Naive thymus-derived CD4-positive, alpha-beta T cell (primary cell): ENCODE results near the gene MAP3K1. TPM values are rescaled to one million over a fixed set of nuclear protein-coding genes. Genes with fewer than 3 reads are reported as not detected.

ENCODE experiments used
- ATAC-seq: fragments of 150-1000 bp; cut with Tn5 transposase; 2 replicates; pipeline ENCODE4 v1.10.0; 2021; ENCODE audit warnings: mild to moderate bottlenecking, moderate library complexity
- CTCF ChIA-PET: fragments of 350-600 bp; sonication (Branson Sonifier 250); formaldehyde crosslinking; loops from one replicate; lab custom pipeline; 2021; ENCODE audit warnings: antibody characterized with exemption; lab: Charles Lee
- POLR2A ChIA-PET: fragments of 350-600 bp; sonication (Branson Sonifier 250); formaldehyde crosslinking; loops from one replicate; lab custom pipeline; 2021; ENCODE audit warnings: antibody characterized with exemption, inconsistent platforms; lab: Charles Lee
- DNase-seq, 9 donors: peaks; one replicate each; pipeline versions ENCODE4 v3.0.0 to v3.0.0-alpha.2; 2020 to 2022; ENCODE audit warnings: mixed read lengths in 1 of 9
- H3K27ac ChIP-seq: one replicate; pipeline ENCODE4 v1.7.0; 2013; ENCODE audit warnings: mild to moderate bottlenecking, low read depth, low read length, moderate library complexity
- H3K27me3 ChIP-seq, 2 donors: one replicate each; pipeline ENCODE4 v1.7.0; 2013; ENCODE audit warnings: low read length in 2 of 2, mild to moderate bottlenecking in 2 of 2, moderate library complexity in 2 of 2; ENCODE audit not compliant: control insufficient read depth in 2 of 2, insufficient read depth in 2 of 2
- H3K36me3 ChIP-seq, 3 experiments: 1 replicate in 2 of 3; 2 replicates in 1 of 3; pipeline ENCODE4 v1.7.0; 2013; ENCODE audit warnings: low read length in 3 of 3, mild to moderate bottlenecking in 3 of 3, moderate library complexity in 1 of 3; ENCODE audit not compliant: insufficient read depth in 3 of 3, control insufficient read depth in 2 of 3
- H3K4me1 ChIP-seq, 2 donors: one replicate each; pipeline ENCODE4 v1.7.0; 2013; ENCODE audit warnings: low read length in 2 of 2, mild to moderate bottlenecking in 2 of 2, moderate library complexity in 1 of 2; ENCODE audit not compliant: control insufficient read depth in 2 of 2, insufficient read depth in 2 of 2
- H3K4me3 ChIP-seq: 2 replicates; pipeline ENCODE4 v1.7.0; 2013; ENCODE audit warnings: mild to moderate bottlenecking, low read length
- H3K9me3 ChIP-seq, 3 experiments: 1 replicate in 2 of 3; 2 replicates in 1 of 3; pipeline ENCODE4 v1.7.0; 2013; ENCODE audit warnings: low read length in 3 of 3; ENCODE audit not compliant: control insufficient read depth in 2 of 3
- H3K27ac Mint-ChIP-seq, 9 donors: one replicate each; pipeline ENCODE4 v1.8.0; 2020 to 2022; ENCODE audit warnings: mixed read lengths in 9 of 9, mild to moderate bottlenecking in 8 of 9, moderate library complexity in 5 of 9, inconsistent platforms in 2 of 9
- H3K27me3 Mint-ChIP-seq, 5 donors: one replicate each; pipeline ENCODE4 v1.8.0; 2021 to 2022; ENCODE audit warnings: mixed read lengths in 5 of 5, mild to moderate bottlenecking in 1 of 5
- H3K36me3 Mint-ChIP-seq, 5 donors: one replicate each; pipeline ENCODE4 v1.8.0; 2020 to 2022; ENCODE audit warnings: mixed read lengths in 5 of 5, mild to moderate bottlenecking in 3 of 5, inconsistent platforms in 1 of 5
- H3K4me1 Mint-ChIP-seq, 7 donors: one replicate each; pipeline ENCODE4 v1.8.0; 2020 to 2022; ENCODE audit warnings: mixed read lengths in 7 of 7, mild to moderate bottlenecking in 3 of 7, inconsistent platforms in 1 of 7
- H3K4me3 Mint-ChIP-seq, 10 donors: one replicate each; pipeline ENCODE4 v1.8.0; 2020 to 2022; ENCODE audit warnings: mild to moderate bottlenecking in 10 of 10, mixed read lengths in 10 of 10, moderate library complexity in 6 of 10, inconsistent platforms in 2 of 10
- H3K9me3 Mint-ChIP-seq, 11 donors: one replicate each; pipeline ENCODE4 v1.8.0; 2020 to 2022; ENCODE audit warnings: mixed read lengths in 11 of 11, mild to moderate bottlenecking in 4 of 11, inconsistent platforms in 1 of 11, moderate library complexity in 1 of 11
- intact Hi-C, 2 donors: fragments of 100-400 bp; cut with micrococcal nuclease; formaldehyde crosslinking; loops; one replicate each; pipeline ENCODE4 v1.15.1; 2023
- polyA plus RNA-seq, 2 donors: library from polyadenylated mRNA; unstranded; fragments of 300-500 nt; fragmentation: Illumina TruSeq; gene quantifications; one replicate each; pipeline ENCODE4 v1.2.3, GENCODE V29; 2021
- total RNA-seq, 6 experiments: library from RNA in 5 of 6; stranded (reverse) in 5 of 6; gene quantifications; 1 replicate in 5 of 6; 2 replicates in 1 of 6; pipeline ENCODE4 v1.2.3 and lab custom pipeline; 2021 to 2026

The MAP3K1 gene
- total and polyA plus RNA-seq, 7 experiments from 2014 or later = 43.0 to 85.4 (median 61.8) TPM

GRCh38 chr5:56810826-56811225 lies 4.5 kb upstream of the MAP3K1 start:
- DNase-seq (no peak), ATAC-seq (no peak)
- intact Hi-C loops = no loop called here
- POLR2A ChIA-PET = interaction anchor here (0.5 kb wide), 1 partner anchor 17 kb away, joined by 3 read pairs; no protein-coding TSS in a partner anchor
- Mint-ChIP-seq H3K4me1 (peaks cover 8 to 29% (median 14%) of the 10 kb centered on the region in 7 donors), H3K36me3 (peaks cover 0 to 6% (median 0%) of the 10 kb centered on the region in 5 donors), H3K9me3 (peaks cover 0 to 3% (median 0%) of the 10 kb centered on the region in 11 donors), H3K4me3 (no peak overlapping the region), H3K27me3 (peaks cover 0 to 6% (median 0%) of the 10 kb centered on the region in 5 donors), H3K27ac (no peak overlapping the region)
- H3K9me3 ChIP-seq = no peaks in the 10 kb centered on the region
- peaks cover 0 to 4% (median 0%) of the 10 kb centered on the region in 3 experiments for H3K36me3 ChIP-seq
- H3K4me1 ChIP-seq = no peaks in the 10 kb centered on the region
- no peak overlapping the region for H3K27ac ChIP-seq
- no peak overlapping the region for H3K4me3 ChIP-seq
- CTCF ChIA-PET = no interaction called here
- no peaks in the 10 kb centered on the region for H3K27me3 ChIP-seq

DNA sequence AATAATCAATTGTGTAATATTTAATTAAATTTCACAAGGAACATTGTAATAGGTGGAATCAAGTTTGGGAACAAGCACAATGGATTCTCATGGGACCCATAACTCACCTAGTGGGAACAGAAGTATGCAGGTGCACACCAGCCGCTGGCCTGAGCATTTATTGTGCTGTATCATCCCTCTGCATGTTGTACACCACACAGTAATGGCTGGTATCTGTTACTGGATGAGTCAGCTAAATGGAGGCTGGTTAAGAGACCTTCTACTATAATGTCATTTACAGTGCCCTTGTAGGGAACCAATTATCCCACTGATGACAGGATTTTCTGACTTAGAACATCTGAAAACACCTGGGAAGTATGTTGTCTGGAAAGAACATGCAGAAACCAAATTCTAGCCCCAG lies 3.2 kb upstream of the MAP3K1 start:
- H3K9me3 ChIP-seq = no peaks in the 10 kb centered on the region
- ChIA-PET CTCF (no interaction called here), POLR2A (interaction anchor here (1.3 kb wide), 1 partner anchor 120 kb away, joined by 4 read pairs; no protein-coding TSS in a partner anchor)
- no peak overlapping the region for H3K27ac Mint-ChIP-seq
- DNase-seq (no peak), ATAC-seq (no peak)
- no peaks in the 10 kb centered on the region for H3K27me3 ChIP-seq
- H3K27me3 Mint-ChIP-seq = peaks cover 0 to 6% (median 0%) of the 10 kb centered on the region in 5 donors
- intact Hi-C loops = no loop called here
- H3K9me3 Mint-ChIP-seq = peaks cover 0 to 3% (median 0%) of the 10 kb centered on the region in 11 donors
- peaks cover 8 to 30% (median 15%) of the 10 kb centered on the region in 7 donors for H3K4me1 Mint-ChIP-seq
- H3K4me3 Mint-ChIP-seq = no peak overlapping the region
- no peak overlapping the region for H3K27ac ChIP-seq
- peaks cover 0 to under 1% of the 10 kb centered on the region in 2 donors for H3K4me1 ChIP-seq
- peaks cover 0 to 8% (median 0%) of the 10 kb centered on the region in 5 donors for H3K36me3 Mint-ChIP-seq
- no peak overlapping the region for H3K4me3 ChIP-seq
- H3K36me3 ChIP-seq = peaks cover 0 to 14% (median 0%) of the 10 kb centered on the region in 3 experiments

- Histone ChIP-seq H3K4me1 (peaks cover 0 to 9% of the 10 kb centered on the region in 2 donors), H3K27me3 (no peaks in the 10 kb centered on the region), H3K27ac (no peak overlapping the region), H3K9me3 (no peaks in the 10 kb centered on the region), H3K4me3 (no peak overlapping the region), H3K36me3 (peaks cover 0 to 14% (median 0%) of the 10 kb centered on the region in 3 experiments)
- H3K27me3 Mint-ChIP-seq = peaks cover 0 to 6% (median 0%) of the 10 kb centered on the region in 5 donors
- DNase-seq = no peak
- intact Hi-C loops = no loop called here
- H3K36me3 Mint-ChIP-seq = peaks cover 0 to 11% (median 0%) of the 10 kb centered on the region in 5 donors
- ChIA-PET POLR2A (interaction anchor here (0.6 to 3.4 kb wide), 9 partner anchors 15 to 542 kb away, joined by 3 to 25 read pairs (median 4); no protein-coding TSS in a partner anchor), CTCF (interaction anchor here (0.8 kb wide), 1 partner anchor 542 kb away, joined by 3 read pairs; no protein-coding TSS in a partner anchor)
- no peak for ATAC-seq
- H3K4me3 Mint-ChIP-seq = peak overlapping the region; percentile 7 to 96 (median 93)
- peak overlapping the region in 6 of 9 donors; percentile 91 to 97 (median 92) for H3K27ac Mint-ChIP-seq
- H3K4me1 Mint-ChIP-seq = peaks cover 17 to 33% (median 25%) of the 10 kb centered on the region in 7 donors
- H3K9me3 Mint-ChIP-seq = peaks cover 0 to 3% (median 0%) of the 10 kb centered on the region in 11 donors
Observed at GRCh38 chr5:56813302-56813701, 2.0 kb upstream of the MAP3K1 start.

DNA sequence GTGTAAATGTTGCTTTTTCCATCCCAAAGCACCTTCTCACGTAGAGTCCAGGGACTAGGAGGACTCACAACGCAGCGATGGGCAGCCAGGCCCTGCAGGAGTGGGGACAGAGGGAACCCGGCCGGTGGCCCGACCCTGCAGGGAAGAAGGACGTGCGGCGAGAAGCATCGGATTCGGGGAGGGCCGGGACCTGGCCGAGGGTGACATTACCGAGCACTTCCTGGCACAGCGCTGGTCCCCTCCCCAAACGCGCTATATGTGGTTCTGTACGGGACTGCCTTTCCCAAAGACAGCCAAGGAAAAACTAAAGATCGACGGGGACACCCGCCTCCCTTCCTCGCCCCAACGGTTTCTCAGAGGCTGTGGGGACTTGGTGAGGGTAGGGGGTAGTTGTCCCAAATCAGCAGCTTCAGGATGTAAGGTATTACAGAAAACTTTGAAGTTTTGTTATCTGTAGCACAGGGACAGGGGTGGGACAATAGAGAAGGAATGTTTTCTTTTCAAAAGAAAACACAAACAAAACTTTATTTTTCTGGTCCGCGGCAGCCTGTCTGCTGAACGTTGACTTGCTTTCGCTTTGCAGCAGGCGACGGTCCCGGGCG lies 887 bp upstream of the MAP3K1 start:
- Histone ChIP-seq H3K27me3 (no peaks in the 10 kb centered on the region), H3K4me3 (peak overlapping the region; percentile 95), H3K36me3 (peaks cover 0 to 14% (median 0%) of the 10 kb centered on the region in 3 experiments), H3K4me1 (peaks cover 3 to 13% of the 10 kb centered on the region in 2 donors), H3K9me3 (no peaks in the 10 kb centered on the region), H3K27ac (peak overlapping the region; percentile 83)
- Mint-ChIP-seq H3K27me3 (peaks cover 0 to 6% (median 0%) of the 10 kb centered on the region in 5 donors), H3K4me1 (peaks cover 22 to 43% (median 36%) of the 10 kb centered on the region in 7 donors), H3K4me3 (peak overlapping the region; percentile 92 to 96 (median 95)), H3K27ac (peak overlapping the region; percentile 91 to 97 (median 93)), H3K9me3 (peaks cover 0 to under 1% (median 0%) of the 10 kb centered on the region in 11 donors), H3K36me3 (peaks cover 0 to 16% (median 0%) of the 10 kb centered on the region in 5 donors)
- ATAC-seq (peak; percentile 20), DNase-seq (peak in 7 of 9 donors; percentile 31 to 71 (median 44))
- ChIA-PET POLR2A (interaction anchor here (0.6 to 3.4 kb wide), 21 partner anchors 12 to 543 kb away, joined by 3 to 25 read pairs (median 4); no protein-coding TSS in a partner anchor), CTCF (interaction anchor here (0.7 to 1.6 kb wide), 4 partner anchors 11 to 229 kb away, joined by 3 to 6 read pairs (median 4); no protein-coding TSS in a partner anchor)
- intact Hi-C loops = loop anchor here (1.0 to 2.0 kb wide), 8 partner anchors 14 to 820 kb away; partner anchors contain the start of genes IL6ST (in 1 of the 2) and SETD9 (in 1 of the 2)

GRCh38 chr5:56815658-56816545 lies 553 bp downstream of the MAP3K1 start:
- Histone ChIP-seq H3K27ac (peak overlapping the region; percentile 83), H3K4me3 (peak overlapping the region; percentile 95), H3K9me3 (no peaks in the 10 kb centered on the region), H3K36me3 (peaks cover 0 to 14% (median 0%) of the 10 kb centered on the region in 3 experiments), H3K4me1 (peaks cover 8 to 17% of the 10 kb centered on the region in 2 donors), H3K27me3 (no peaks in the 10 kb centered on the region)
- POLR2A ChIA-PET = interaction anchor here (1.0 to 3.4 kb wide), 11 partner anchors 10 to 338 kb away, joined by 3 to 25 read pairs (median 4); no protein-coding TSS in a partner anchor
- intact Hi-C loops = loop anchor here (1.0 to 5.0 kb wide), 25 partner anchors 13 to 1104 kb away; partner anchors contain the start of genes IL6ST (in 2 of the 2), MIER3 (in 2 of the 2), GPBP1 (in 1 of the 2) and SETD9 (in 1 of the 2)
- Mint-ChIP-seq H3K9me3 (no peaks in the 10 kb centered on the region), H3K27me3 (peaks cover 0 to 6% (median 0%) of the 10 kb centered on the region in 5 donors), H3K4me3 (peak overlapping the region; percentile 90 to 97 (median 95)), H3K4me1 (peaks cover 31 to 54% (median 49%) of the 10 kb centered on the region in 7 donors), H3K36me3 (peaks cover 0 to 20% (median 5%) of the 10 kb centered on the region in 5 donors), H3K27ac (peak overlapping the region in 7 of 9 donors; percentile 63 to 95 (median 91))
- ATAC-seq (peak; percentile 31), DNase-seq (peak in 7 of 9 donors; percentile 25 to 62 (median 44))
- CTCF ChIA-PET = interaction anchor here (0.9 to 1.6 kb wide), 3 partner anchors 12 to 227 kb away, joined by 3 to 6 read pairs (median 4); no protein-coding TSS in a partner anchor
